ENCODE results near the gene ANP32E.

DNA sequence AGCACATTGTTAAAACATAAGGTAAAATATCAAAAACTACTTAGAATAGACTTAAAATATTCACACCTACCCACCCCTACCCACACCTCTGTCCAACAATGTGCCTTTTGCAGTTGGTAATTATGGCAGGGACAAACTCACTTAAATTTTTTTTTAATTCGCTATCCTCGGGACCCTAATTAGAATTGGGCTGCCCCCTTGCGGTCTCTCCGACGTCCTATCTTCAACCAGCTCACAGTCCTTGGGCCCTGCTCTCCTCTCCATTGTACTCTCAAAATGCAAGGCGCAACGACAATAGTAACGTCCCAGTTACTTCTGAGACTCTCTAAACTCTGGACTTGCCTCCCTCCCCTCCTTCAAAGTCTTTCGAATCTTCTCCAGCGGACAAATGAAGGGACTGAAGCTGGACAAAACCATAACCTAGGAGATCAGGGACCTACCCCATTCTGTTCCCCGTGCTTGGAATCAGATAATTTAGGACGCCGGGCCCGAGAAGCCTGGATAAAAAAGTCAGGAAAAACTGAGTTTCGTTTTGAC, 45.4 kb upstream of the ANP32E start:
- TF ChIP-seq POLR2A (IDR thresholded peaks at IDR 0.05; ENCODE audit: low read depth, low read length), result no peak
- no peak for TF ChIP-seq POLR2AphosphoS5 (IDR thresholded peaks at IDR 0.05; ENCODE audit: low read depth, low read length)

Measured in GM12892 (cell line).